PFSK-1 (cell line): ENCODE measurements around the gene GLE1.
A peak's percentile ranks its signal among the peaks of the same experiment; 100 is the strongest.

Experiments used
- FOXP2 ChIP-seq: optimal IDR thresholded peaks from 2 replicates; pipeline ENCODE3; 2011; ENCODE audit warnings: borderline replicate concordance, control low read depth, inconsistent platforms; ENCODE audit not compliant: insufficient read depth; ENCODE audit errors: extremely low read length, extremely low read depth
- POLR2AphosphoS5 ChIP-seq: IDR thresholded peaks from 2 replicates; pipeline ENCODE4 v1.6.1; 2012; ENCODE audit warnings: low read depth, mild to moderate bottlenecking, control low read depth, low read length, moderate library complexity
- SIN3A ChIP-seq: IDR thresholded peaks from 2 replicates; pipeline ENCODE4 v1.6.1; 2012; ENCODE audit warnings: mild to moderate bottlenecking, low read length, moderate library complexity, borderline replicate concordance; ENCODE audit not compliant: insufficient read depth
- TAF1 ChIP-seq: IDR thresholded peaks from 2 replicates; pipeline ENCODE4 v1.6.1; 2012; ENCODE audit warnings: low read length, control low read depth, borderline replicate concordance; ENCODE audit not compliant: insufficient read depth
- TF ChIP-seq, protein P1 (sequence below), 2 experiments: IDR thresholded peaks; 2 replicates each; pipeline versions ENCODE4 v1.6.1 to v1.8.0; 2011 to 2012; ENCODE audit warnings: low read depth in 2 of 2, low read length in 2 of 2, control low read depth in 1 of 2, inconsistent platforms in 1 of 2, mild to moderate bottlenecking in 1 of 2, moderate library complexity in 1 of 2; ENCODE audit not compliant: insufficient read depth in 1 of 2

Gene GLE1

DNA sequence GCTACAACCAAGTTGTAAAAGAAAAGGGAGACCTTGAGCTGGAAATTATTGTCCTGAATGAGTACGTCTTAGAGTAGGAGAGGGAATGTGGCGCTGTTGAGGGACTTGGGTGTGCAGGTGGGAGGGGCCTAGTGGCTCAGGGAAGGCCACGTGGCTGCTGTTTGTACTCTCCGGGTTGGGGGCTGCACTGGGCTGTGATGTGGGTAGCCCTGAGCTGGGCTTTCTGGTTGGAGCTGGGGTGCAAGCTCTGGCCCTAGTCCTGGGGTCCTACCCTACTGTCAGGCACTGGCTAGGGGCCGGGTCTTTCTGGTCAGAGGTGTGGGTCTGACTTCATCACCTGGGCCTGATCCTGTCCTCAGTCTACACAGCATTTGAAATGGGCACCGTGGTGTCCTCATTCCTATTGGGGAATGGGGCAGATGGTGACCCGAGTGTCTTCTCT is 19.1 kb upstream of the GLE1 start:
- TF ChIP-seq TAF1 (no peak), SIN3A (no peak), POLR2AphosphoS5 (no peak), FOXP2 (no peak)
- TF ChIP-seq, protein P1, sequence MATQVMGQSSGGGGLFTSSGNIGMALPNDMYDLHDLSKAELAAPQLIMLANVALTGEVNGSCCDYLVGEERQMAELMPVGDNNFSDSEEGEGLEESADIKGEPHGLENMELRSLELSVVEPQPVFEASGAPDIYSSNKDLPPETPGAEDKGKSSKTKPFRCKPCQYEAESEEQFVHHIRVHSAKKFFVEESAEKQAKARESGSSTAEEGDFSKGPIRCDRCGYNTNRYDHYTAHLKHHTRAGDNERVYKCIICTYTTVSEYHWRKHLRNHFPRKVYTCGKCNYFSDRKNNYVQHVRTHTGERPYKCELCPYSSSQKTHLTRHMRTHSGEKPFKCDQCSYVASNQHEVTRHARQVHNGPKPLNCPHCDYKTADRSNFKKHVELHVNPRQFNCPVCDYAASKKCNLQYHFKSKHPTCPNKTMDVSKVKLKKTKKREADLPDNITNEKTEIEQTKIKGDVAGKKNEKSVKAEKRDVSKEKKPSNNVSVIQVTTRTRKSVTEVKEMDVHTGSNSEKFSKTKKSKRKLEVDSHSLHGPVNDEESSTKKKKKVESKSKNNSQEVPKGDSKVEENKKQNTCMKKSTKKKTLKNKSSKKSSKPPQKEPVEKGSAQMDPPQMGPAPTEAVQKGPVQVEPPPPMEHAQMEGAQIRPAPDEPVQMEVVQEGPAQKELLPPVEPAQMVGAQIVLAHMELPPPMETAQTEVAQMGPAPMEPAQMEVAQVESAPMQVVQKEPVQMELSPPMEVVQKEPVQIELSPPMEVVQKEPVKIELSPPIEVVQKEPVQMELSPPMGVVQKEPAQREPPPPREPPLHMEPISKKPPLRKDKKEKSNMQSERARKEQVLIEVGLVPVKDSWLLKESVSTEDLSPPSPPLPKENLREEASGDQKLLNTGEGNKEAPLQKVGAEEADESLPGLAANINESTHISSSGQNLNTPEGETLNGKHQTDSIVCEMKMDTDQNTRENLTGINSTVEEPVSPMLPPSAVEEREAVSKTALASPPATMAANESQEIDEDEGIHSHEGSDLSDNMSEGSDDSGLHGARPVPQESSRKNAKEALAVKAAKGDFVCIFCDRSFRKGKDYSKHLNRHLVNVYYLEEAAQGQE (IDR thresholded peaks at IDR 0.05; ENCODE audit: insufficient read depth in 1 of 2, low read depth in 2 of 2, low read length in 2 of 2) = no peak

DNA sequence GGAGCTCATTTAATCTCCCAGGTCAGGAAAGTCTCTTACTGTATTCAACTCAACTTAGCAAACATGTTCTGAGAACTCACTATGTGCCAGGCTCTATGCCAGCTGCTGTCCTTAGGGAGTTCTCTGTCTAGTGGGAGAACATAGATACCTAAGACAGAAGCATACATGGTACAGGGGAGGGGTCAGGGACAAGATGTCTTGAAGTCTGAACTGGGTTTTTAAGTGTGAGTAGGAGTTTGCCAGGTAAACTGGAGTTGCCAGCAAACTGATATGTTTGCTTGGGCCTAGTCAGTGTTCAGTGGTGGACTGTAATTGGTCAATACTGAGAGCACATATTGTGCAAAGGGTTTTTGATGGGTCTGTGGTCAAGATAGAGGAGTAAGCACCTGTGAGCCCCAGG is 18.3 kb upstream of the GLE1 start:
- no peak for TF ChIP-seq SIN3A
- TF ChIP-seq, protein P1 (IDR thresholded peaks at IDR 0.05; ENCODE audit: insufficient read depth in 1 of 2, low read depth in 2 of 2, low read length in 2 of 2) = no peak
- no peak for TF ChIP-seq FOXP2

GRCh38 chr9:128493424-128493823 is 11.1 kb upstream of the GLE1 start:
- no peak for TF ChIP-seq POLR2AphosphoS5
- no peak for TF ChIP-seq TAF1
- no peak for TF ChIP-seq FOXP2
- TF ChIP-seq SIN3A = no peak
- TF ChIP-seq, protein P1 (IDR thresholded peaks at IDR 0.05; ENCODE audit: insufficient read depth in 1 of 2, low read depth in 2 of 2, low read length in 2 of 2) = no peak

DNA sequence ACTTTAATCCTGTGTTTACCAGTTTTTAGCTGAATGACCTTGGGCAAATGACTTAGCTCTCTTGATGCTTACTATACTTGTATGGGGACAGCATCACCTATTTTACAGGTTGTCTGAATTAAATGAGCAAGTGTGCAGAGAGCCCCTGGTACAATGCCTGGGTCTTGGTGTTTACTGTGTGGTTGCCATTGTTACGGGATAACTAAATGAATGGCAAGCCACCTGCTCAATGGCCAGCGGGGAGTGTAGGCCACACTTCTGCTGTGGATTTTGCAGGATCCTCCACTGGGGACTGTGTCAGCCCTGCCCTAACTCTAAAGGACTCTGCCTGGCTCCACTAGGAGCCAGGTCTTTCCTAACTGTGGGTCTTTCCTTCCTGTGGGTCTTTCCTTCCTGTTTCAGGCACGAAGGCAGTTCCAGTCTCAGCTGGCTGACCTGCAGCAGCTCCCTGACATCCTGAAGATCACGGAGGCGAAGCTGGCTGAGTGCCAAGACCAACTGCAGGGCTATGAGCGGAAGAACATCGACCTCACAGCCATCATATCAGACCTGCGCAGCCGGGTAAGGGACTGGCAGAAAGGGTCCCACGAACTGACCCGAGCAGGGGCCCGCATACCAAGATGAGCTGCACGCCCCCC is 10.3 kb upstream of the GLE1 start:
- TF ChIP-seq, protein P1 (IDR thresholded peaks at IDR 0.05; ENCODE audit: insufficient read depth in 1 of 2, low read depth in 2 of 2, low read length in 2 of 2) = peak in 1 of 2 experiments; percentile 19; a peak in 1 of 4 replicates
- peak; percentile 40 for TF ChIP-seq FOXP2
- TF ChIP-seq POLR2AphosphoS5 = no peak
- TF ChIP-seq TAF1 = no peak
- TF ChIP-seq SIN3A = no peak

GRCh38 chr9:128494746-128495129 is 9.8 kb upstream of the GLE1 start:
- TF ChIP-seq TAF1 (no peak), FOXP2 (no peak), POLR2AphosphoS5 (no peak), SIN3A (no peak)
- TF ChIP-seq, protein P1 (IDR thresholded peaks at IDR 0.05; ENCODE audit: insufficient read depth in 1 of 2, low read depth in 2 of 2, low read length in 2 of 2) = no peak
